HepG2 (cell line): ENCODE measurements around the gene CD4. TPM values are rescaled to one million over a fixed set of nuclear protein-coding genes. Genes with fewer than 3 reads are reported as not detected.
A peak's percentile ranks its signal among the peaks of the same experiment; 100 is the strongest.

ENCODE experiments used
- FOXP4 ChIP-seq: sonication (generic); formaldehyde crosslinking; IDR thresholded peaks from 2 replicates; pipeline ENCODE4 v1.4.0; 2020; ENCODE audit warnings: missing genetic modification reagents
- HOMEZ ChIP-seq: IDR thresholded peaks from 2 replicates; pipeline ENCODE4 v1.6.1; 2016; ENCODE audit warnings: low read depth
- KDM5B ChIP-seq: sonication (generic); formaldehyde crosslinking; IDR thresholded peaks from 2 replicates; pipeline ENCODE4 v1.4.0; 2020; ENCODE audit warnings: missing genetic modification reagents, mild to moderate bottlenecking, borderline replicate concordance
- NFATC3 ChIP-seq: sonication (generic); formaldehyde crosslinking; IDR thresholded peaks from 2 replicates; pipeline ENCODE4 v1.5.1; 2020; ENCODE audit warnings: mild to moderate bottlenecking, missing genetic modification reagents
- NPAS2 ChIP-seq: sonication (generic); formaldehyde crosslinking; IDR thresholded peaks from 2 replicates; pipeline ENCODE4 v1.8.0; 2022; ENCODE audit warnings: mild to moderate bottlenecking, missing genetic modification reagents, borderline replicate concordance
- NR1H2 ChIP-seq: sonication (generic); formaldehyde crosslinking; IDR thresholded peaks from 2 replicates; pipeline ENCODE4 v1.8.1; 2022; ENCODE audit warnings: low read depth, missing genetic modification reagents, borderline replicate concordance
- RBM22 ChIP-seq: fragments of 200-400 bp; formaldehyde crosslinking; optimal IDR thresholded peaks from 2 replicates; pipeline ENCODE3; 2017; ENCODE audit warnings: mild to moderate bottlenecking, low read length, moderate library complexity
- REL ChIP-seq: sonication (generic); formaldehyde crosslinking; conservative IDR thresholded peaks from 2 replicates; pipeline ENCODE4 v1.8.0; 2022; ENCODE audit warnings: mild to moderate bottlenecking, missing genetic modification reagents, moderate library complexity
- SMARCC2 ChIP-seq: fragments of 450-650 bp; IDR thresholded peaks from 2 replicates; pipeline ENCODE4 v1.6.1; 2017; ENCODE audit warnings: antibody characterized with exemption, mild to moderate bottlenecking
- TFDP1 ChIP-seq: IDR thresholded peaks from 2 replicates; pipeline ENCODE4 v1.6.1; 2016; ENCODE audit warnings: missing compliant biosample characterization, missing genetic modification reagents, borderline replicate concordance
- THAP8 ChIP-seq: sonication (generic); formaldehyde crosslinking; IDR thresholded peaks from 2 replicates; pipeline ENCODE4 v1.5.1; 2020; ENCODE audit warnings: missing genetic modification reagents, mild to moderate bottlenecking, borderline replicate concordance
- TSC22D2 ChIP-seq: sonication (generic); formaldehyde crosslinking; IDR thresholded peaks from 2 replicates; pipeline ENCODE4 v1.5.1; 2020; ENCODE audit warnings: missing genetic modification reagents, mild to moderate bottlenecking, borderline replicate concordance
- USF2 ChIP-seq, 2 experiments: sonication (generic) in 1 of 2; formaldehyde crosslinking in 1 of 2; IDR thresholded peaks; 2 replicates each; pipeline versions ENCODE4 v1.5.1 to v1.6.1; 2011 to 2020; ENCODE audit warnings: borderline replicate concordance in 1 of 2, low read depth in 1 of 2, low read length in 1 of 2, mild to moderate bottlenecking in 1 of 2, missing genetic modification reagents in 1 of 2, moderate library complexity in 1 of 2
- ZKSCAN8 ChIP-seq: IDR thresholded peaks from 2 replicates; pipeline ENCODE4 v1.6.1; 2016; ENCODE audit warnings: borderline replicate concordance, missing genetic modification reagents, missing compliant biosample characterization
- ZMYM2 ChIP-seq: sonication (generic); formaldehyde crosslinking; IDR thresholded peaks from 2 replicates; pipeline ENCODE4 v1.8.0; 2022; ENCODE audit warnings: mild to moderate bottlenecking, missing genetic modification reagents
- ZNF207 ChIP-seq: fragments of 450-650 bp; IDR thresholded peaks from 2 replicates; pipeline ENCODE4 v1.6.1; 2016; ENCODE audit warnings: antibody characterized with exemption, borderline replicate concordance
- ZNF451 ChIP-seq: sonication (generic); formaldehyde crosslinking; IDR thresholded peaks from 2 replicates; pipeline ENCODE4 v1.5.0; 2020; ENCODE audit warnings: mild to moderate bottlenecking, missing genetic modification reagents
- ZNF766 ChIP-seq: sonication (generic); formaldehyde crosslinking; IDR thresholded peaks from 2 replicates; pipeline ENCODE4 v1.5.0; 2020; ENCODE audit warnings: missing genetic modification reagents, borderline replicate concordance
- ZNF781 ChIP-seq: sonication (generic); formaldehyde crosslinking; IDR thresholded peaks from 2 replicates; pipeline ENCODE4 v1.5.1; 2020; ENCODE audit warnings: borderline replicate concordance, mild to moderate bottlenecking, missing genetic modification reagents; ENCODE audit errors: not compliant biosample characterization
- ZSCAN12 ChIP-seq: sonication (generic); formaldehyde crosslinking; IDR thresholded peaks from 2 replicates; pipeline ENCODE4 v1.9.0; 2021; ENCODE audit warnings: mild to moderate bottlenecking, missing genetic modification reagents
- polyA plus RNA-seq, 8 experiments: library from polyadenylated mRNA; depleted of rRNA in 3 of 8; stranded (reverse) in 7 of 8; unstranded in 1 of 8; fragments of >200 nt; fragmentation: Illumina TruSeq in 4 of 8; extraction: Trizol in 4 of 8; gene quantifications; 2 replicates each; pipeline versions ENCODE4 v1.2.1 to v1.2.3, GENCODE V29; 2011 to 2016; ENCODE audit warnings: low read depth in 4 of 8, missing spikeins in 1 of 8, mixed read lengths in 1 of 8; ENCODE audit not compliant: insufficient read depth in 1 of 8
- total RNA-seq, 5 experiments: library from RNA; depleted of rRNA; stranded (reverse); fragments of >200 nt; fragmentation: Illumina TruSeq; extraction: Trizol; gene quantifications; 2 replicates each; pipeline ENCODE4 v1.2.3, GENCODE V29; 2016; ENCODE audit warnings: low read depth in 1 of 5

The CD4 gene
- total and polyA plus RNA-seq, 2 of the 13 experiments (the other 11 are each of a cell fraction or from before 2014, with no cell fraction given): 0.07 to 0.95 TPM

GRCh38 chr12:6767353-6768319 lies 21.7 kb upstream of the CD4 start (continued):
- TF ChIP-seq TFDP1 (CRISPR knock-in tag) (no peak), ZKSCAN8 (CRISPR knock-in tag) (no peak), SMARCC2 (no peak), ZMYM2 (no peak), ZNF781 (CRISPR knock-in tag) (no peak), TSC22D2 (CRISPR knock-in tag) (no peak), ZNF451 (CRISPR knock-in tag) (0 out of 2 replicates have a peak, but pooled peaks have one; percentile 18), ZNF766 (CRISPR knock-in tag) (no peak), USF2 (IDR thresholded peaks at IDR 0.05; ENCODE audit: low read depth, low read length) (no peak), USF2 (CRISPR knock-in tag; IDR thresholded peaks at IDR 0.05; ENCODE audit: borderline replicate concordance) (no peak; the same call in 1 of the 2 replicates), HOMEZ (CRISPR knock-in tag) (no peak), NPAS2 (CRISPR knock-in tag) (no peak), THAP8 (no peak), NFATC3 (CRISPR knock-in tag) (no peak), REL (CRISPR knock-in tag) (0 out of 2 replicates have a peak, but pooled peaks have one; percentile 56), KDM5B (CRISPR knock-in tag) (0 out of 2 replicates have a peak, but pooled peaks have one; percentile 40), ZNF207 (no peak), RBM22 (no peak), NR1H2 (CRISPR knock-in tag) (no peak), ZSCAN12 (CRISPR knock-in tag) (no peak), FOXP4 (CRISPR knock-in tag) (no peak; the same call in 1 of the 2 replicates)
